Thymus (tissue), 11 donors: ENCODE measurements around the gene PLXNB1. TPM values are rescaled to one million over a fixed set of nuclear protein-coding genes. Genes with fewer than 3 reads are reported as not detected.

Source experiments
- DNase-seq, 9 donors: peaks; one replicate each; pipeline ENCODE4 v3.0.0-alpha.2; 2013; ENCODE audit warnings: low spot score in 9 of 9, low read depth in 6 of 9, missing footprints in 1 of 9
- H3K27ac ChIP-seq, 2 donors: one replicate each; pipeline ENCODE4 v1.5.1; 2013; ENCODE audit warnings: control low read depth in 1 of 2, low read depth in 1 of 2, low read length in 1 of 2, mild to moderate bottlenecking in 1 of 2, moderate library complexity in 1 of 2
- H3K27me3 ChIP-seq, 2 donors: one replicate each; pipeline ENCODE4 v1.5.1; 2013; ENCODE audit warnings: low read length in 1 of 2; ENCODE audit not compliant: control insufficient read depth in 2 of 2, insufficient read depth in 1 of 2
- H3K36me3 ChIP-seq, 2 donors: one replicate each; pipeline ENCODE4 v1.5.1; 2013; ENCODE audit warnings: low read length in 1 of 2, mild to moderate bottlenecking in 1 of 2, moderate library complexity in 1 of 2; ENCODE audit not compliant: control insufficient read depth in 2 of 2, insufficient read depth in 2 of 2
- H3K4me1 ChIP-seq, 2 donors: one replicate each; pipeline ENCODE4 v1.5.1; 2013; ENCODE audit warnings: low read length in 2 of 2; ENCODE audit not compliant: control insufficient read depth in 2 of 2, insufficient read depth in 2 of 2
- H3K4me3 ChIP-seq, 2 donors: one replicate each; pipeline ENCODE4 v1.5.1; 2013; ENCODE audit warnings: low read length in 2 of 2, control low read depth in 1 of 2, mild to moderate bottlenecking in 1 of 2
- H3K9me3 ChIP-seq, 2 donors: one replicate each; pipeline ENCODE4 v1.5.1; 2013; ENCODE audit warnings: low read length in 1 of 2, mild to moderate bottlenecking in 1 of 2; ENCODE audit not compliant: control insufficient read depth in 2 of 2, insufficient read depth in 1 of 2
- WGBS: extraction: QIAGEN DNeasy Blood & Tissue Kit; methylation state at CpG from one replicate; pipeline ENCODE4 v1.1.7; 2013; 5-methylcytosine and 5-hydroxymethylcytosine counted together
- polyA plus RNA-seq: library from polyadenylated mRNA; stranded (reverse); fragments of 200-250 nt; gene quantifications from one replicate; pipeline ENCODE4 v1.2.3, GENCODE V29; 2013
- total RNA-seq: library from RNA; stranded (reverse); fragments of 120-200 nt; gene quantifications from one replicate; pipeline ENCODE4 v1.2.4, GENCODE V29; 2013
- donor health status: healthy.

The PLXNB1 gene
- total and polyA plus RNA-seq, 2 donors, result 7.7 to 112 TPM

- no peak overlapping the region for H3K27ac ChIP-seq
Measured at GRCh38 chr3:48399387-48400172, 30.3 kb downstream of the PLXNB1 start.

GRCh38 chr3:48398701-48399386 lies 31.0 kb downstream of the PLXNB1 start:
- Histone ChIP-seq H3K27me3 (peaks cover 0 to 6% of the 10 kb centered on the region in 2 donors), H3K9me3 (no peaks in the 10 kb centered on the region), H3K4me1 (no peaks in the 10 kb centered on the region), H3K36me3 (no peaks in the 10 kb centered on the region), H3K27ac (no peak overlapping the region), H3K4me3 (no peak overlapping the region)
- 91% methylated on average over 11 of the region's 11 CpGs for WGBS
- DNase-seq, result no peak

More at GRCh38 chr3:48399387-48400172, 30.3 kb downstream of the PLXNB1 start:
- H3K27me3 ChIP-seq, result peaks cover 0 to 6% of the 10 kb centered on the region in 2 donors
- no peak overlapping the region for H3K4me3 ChIP-seq
- H3K9me3 ChIP-seq, result no peaks in the 10 kb centered on the region
- no peak for DNase-seq
- no peaks in the 10 kb centered on the region for H3K4me1 ChIP-seq
- no peaks in the 10 kb centered on the region for H3K36me3 ChIP-seq
- 40% methylated on average over 4 of the region's 4 CpGs for WGBS

- no peak overlapping the region for H3K27ac ChIP-seq
- WGBS, result 93% methylated on average over 9 of the region's 9 CpGs
- no peak for DNase-seq
- H3K27me3 ChIP-seq, result peaks cover 0 to 6% of the 10 kb centered on the region in 2 donors
- H3K4me1 ChIP-seq, result no peaks in the 10 kb centered on the region
- H3K9me3 ChIP-seq, result no peaks in the 10 kb centered on the region
- no peaks in the 10 kb centered on the region for H3K36me3 ChIP-seq
- no peak overlapping the region for H3K4me3 ChIP-seq
Measured at GRCh38 chr3:48397767-48398681, 31.9 kb downstream of the PLXNB1 start.

- Histone ChIP-seq H3K27me3 (peaks cover 0 to 6% of the 10 kb centered on the region in 2 donors), H3K9me3 (no peaks in the 10 kb centered on the region), H3K36me3 (no peaks in the 10 kb centered on the region), H3K4me3 (no peak overlapping the region), H3K27ac (no peak overlapping the region), H3K4me1 (no peaks in the 10 kb centered on the region)
- 90% methylated on average over 3 of the region's 3 CpGs for WGBS
- no peak for DNase-seq
Measured at GRCh38 chr3:48395714-48396113, 34.2 kb downstream of the PLXNB1 start.

GRCh38 chr3:48394391-48394790 lies 35.5 kb downstream of the PLXNB1 start:
- no peaks in the 10 kb centered on the region for H3K4me1 ChIP-seq
- no peak overlapping the region for H3K4me3 ChIP-seq
- H3K36me3 ChIP-seq, result no peaks in the 10 kb centered on the region
- H3K27me3 ChIP-seq, result peaks cover 0 to 6% of the 10 kb centered on the region in 2 donors
- no peak overlapping the region for H3K27ac ChIP-seq
- H3K9me3 ChIP-seq, result no peaks in the 10 kb centered on the region
- DNase-seq, result no peak
- 96% methylated on average over 2 of the region's 2 CpGs for WGBS

GRCh38 chr3:48388966-48389365 lies 40.9 kb downstream of the PLXNB1 start:
- no peak overlapping the region for H3K4me3 ChIP-seq
- 93% methylated on average over 2 of the region's 2 CpGs for WGBS
- no peaks in the 10 kb centered on the region for H3K36me3 ChIP-seq
- no peak for DNase-seq
- H3K27ac ChIP-seq, result no peak overlapping the region
- H3K9me3 ChIP-seq, result no peaks in the 10 kb centered on the region
- H3K27me3 ChIP-seq, result no peaks in the 10 kb centered on the region
- no peaks in the 10 kb centered on the region for H3K4me1 ChIP-seq

GRCh38 chr3:48387634-48388033 lies 42.3 kb downstream of the PLXNB1 start:
- Histone ChIP-seq H3K4me1 (no peaks in the 10 kb centered on the region), H3K36me3 (no peaks in the 10 kb centered on the region), H3K4me3 (no peak overlapping the region), H3K9me3 (no peaks in the 10 kb centered on the region), H3K27ac (no peak overlapping the region), H3K27me3 (no peaks in the 10 kb centered on the region)
- DNase-seq, result no peak

GRCh38 chr3:48372862-48373435 lies 56.9 kb downstream of the PLXNB1 start:
- no peak overlapping the region for H3K27ac ChIP-seq
- H3K36me3 ChIP-seq, result no peaks in the 10 kb centered on the region
- 95% methylated on average over 5 of the region's 5 CpGs for WGBS
- H3K4me1 ChIP-seq, result no peaks in the 10 kb centered on the region
- H3K4me3 ChIP-seq, result no peak overlapping the region
- H3K9me3 ChIP-seq, result no peaks in the 10 kb centered on the region
- no peak for DNase-seq
- H3K27me3 ChIP-seq, result no peaks in the 10 kb centered on the region
